HG03060 (cell line): Measurements from ENCODE around the gene PAPPA2.
"Not testable (repeated sequence)": the region's sequence is repeated elsewhere in the genome, so short reads cannot be mapped to it uniquely, and the experiment has no call there.

Source experiments
- ATAC-seq: cut with Tn5 transposase; IDR thresholded peaks from one replicate; pipeline ENCODE4 v1.9.1; 2021; ENCODE audit warnings: low read depth, moderate number of reproducible peaks; ENCODE audit not compliant: unreplicated experiment

The PAPPA2 gene

DNA sequence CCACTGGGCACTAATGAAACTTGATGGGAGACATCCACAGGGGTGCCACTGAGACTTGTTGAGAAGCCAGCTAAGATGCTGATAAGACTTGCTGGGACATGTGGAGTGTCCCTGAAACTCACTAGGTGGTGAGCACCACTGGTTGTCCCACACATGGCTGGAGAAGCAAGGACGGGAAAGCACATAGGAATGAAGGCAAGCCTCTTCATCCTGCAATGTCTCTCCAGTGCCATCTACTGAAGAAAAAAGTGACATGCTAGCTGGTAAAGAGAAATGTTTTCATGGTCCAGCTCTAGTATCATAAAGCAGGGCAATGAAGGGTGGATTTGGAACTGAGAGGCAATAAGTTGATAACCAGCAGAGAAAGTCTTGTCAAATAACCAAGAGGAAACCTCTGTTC is 283.0 kb downstream of the PAPPA2 start:
- no peak for ATAC-seq

GRCh38 chr1:176752505-176752904 is 289.5 kb downstream of the PAPPA2 start:
- no peak for ATAC-seq

GRCh38 chr1:176754676-176755075 is 291.7 kb downstream of the PAPPA2 start:
- no peak for ATAC-seq

DNA sequence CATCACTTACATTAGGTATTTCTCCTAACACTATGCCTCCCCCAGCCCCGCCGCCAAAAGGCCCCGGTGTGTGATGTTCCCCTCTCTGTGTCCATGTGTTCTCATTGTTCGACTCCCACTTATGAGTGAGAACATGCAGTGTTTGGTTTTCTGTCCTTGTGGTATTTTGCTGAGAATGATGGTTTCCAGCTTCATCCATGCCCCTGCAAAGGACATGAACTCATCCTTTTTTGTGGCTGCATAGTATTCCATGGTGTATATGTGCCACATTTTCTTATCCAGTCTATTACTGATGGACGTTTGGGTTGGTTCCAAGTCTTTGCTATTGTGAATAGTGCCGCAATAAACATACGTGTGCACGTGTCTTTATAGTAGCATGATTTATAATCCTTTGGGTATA is 293.8 kb downstream of the PAPPA2 start:
- ATAC-seq: not testable (repeated sequence)

DNA sequence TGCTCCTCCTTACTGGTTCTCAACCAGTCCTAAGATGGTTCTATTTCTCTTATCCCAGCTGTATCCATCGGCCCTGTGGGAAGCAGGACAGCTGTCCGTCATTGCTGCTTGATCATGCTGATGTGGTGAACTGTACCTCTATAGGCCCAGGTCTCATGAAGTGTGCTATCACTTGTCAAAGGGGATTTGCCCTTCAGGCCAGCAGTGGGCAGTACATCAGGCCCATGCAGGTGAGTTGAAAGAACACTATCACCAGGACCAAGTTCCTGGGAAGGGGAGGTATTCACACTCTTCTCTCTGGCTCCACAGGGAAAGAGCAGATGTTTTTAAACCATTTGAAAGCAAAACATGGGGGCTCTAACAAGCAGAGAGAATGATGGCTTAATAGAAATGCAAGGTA is 302.6 kb downstream of the PAPPA2 start:
- no peak for ATAC-seq

DNA sequence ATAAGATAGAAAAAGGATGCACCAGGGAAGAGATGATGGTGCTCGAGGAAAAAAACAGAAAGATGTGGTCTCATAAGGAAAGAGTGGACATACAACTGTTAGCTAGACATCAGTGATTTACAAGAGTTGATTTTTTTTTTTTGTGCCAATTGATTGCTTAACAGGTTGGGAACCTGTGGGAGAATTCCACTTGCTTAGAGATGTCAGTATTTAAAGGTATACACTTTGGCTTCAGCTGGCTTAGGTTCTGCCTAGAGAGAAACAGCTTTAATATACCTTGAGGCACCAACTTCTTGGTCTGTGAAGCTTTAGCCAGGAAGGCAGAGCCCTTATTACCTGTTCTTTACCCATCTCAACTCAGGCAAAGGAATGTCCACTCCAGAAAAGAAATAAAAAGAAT is 303.8 kb downstream of the PAPPA2 start:
- no peak for ATAC-seq

GRCh38 chr1:176767714-176768136 is 304.8 kb downstream of the PAPPA2 start:
- ATAC-seq: no peak

DNA sequence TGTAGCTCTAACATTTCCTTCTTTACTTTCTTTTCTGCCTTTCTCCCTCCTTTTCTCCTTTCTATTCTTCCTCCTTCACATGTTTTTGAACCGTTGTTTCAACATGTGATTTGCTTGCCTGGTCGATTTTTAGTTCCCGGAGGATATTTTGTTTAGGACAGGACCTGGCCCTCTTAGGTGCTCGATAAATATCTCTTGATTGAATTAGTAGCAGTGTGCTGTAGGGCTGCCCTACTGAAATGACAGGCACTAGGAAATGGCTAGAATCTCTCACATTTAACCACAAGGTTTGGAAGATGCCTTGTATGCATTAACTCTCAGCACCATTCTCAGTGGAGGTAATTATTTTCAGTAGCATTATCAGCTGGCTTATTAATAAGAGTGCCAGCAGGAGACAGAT is 305.6 kb downstream of the PAPPA2 start:
- ATAC-seq: no peak

DNA sequence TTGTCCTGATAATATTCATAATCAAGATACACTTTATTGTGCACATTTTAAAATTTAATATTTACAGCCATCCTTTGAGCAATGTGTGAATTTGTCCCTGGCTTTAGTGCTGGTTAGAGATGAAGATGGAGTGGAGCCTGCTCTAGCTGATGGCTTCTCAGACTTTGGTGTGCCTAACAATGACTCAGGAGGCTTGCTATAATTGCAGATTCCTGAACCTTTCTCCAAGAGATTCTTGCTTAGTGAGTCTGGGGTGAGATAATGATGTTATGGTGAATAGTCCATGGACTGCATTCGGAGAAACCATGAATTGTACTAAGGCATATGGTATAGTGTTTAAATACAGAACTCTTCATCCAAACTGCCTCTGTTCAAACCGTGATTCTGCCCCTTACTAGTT is 307.1 kb downstream of the PAPPA2 start:
- ATAC-seq: no peak

- ATAC-seq: no peak
Observed at GRCh38 chr1:176773038-176773437, 310.1 kb downstream of the PAPPA2 start.

DNA sequence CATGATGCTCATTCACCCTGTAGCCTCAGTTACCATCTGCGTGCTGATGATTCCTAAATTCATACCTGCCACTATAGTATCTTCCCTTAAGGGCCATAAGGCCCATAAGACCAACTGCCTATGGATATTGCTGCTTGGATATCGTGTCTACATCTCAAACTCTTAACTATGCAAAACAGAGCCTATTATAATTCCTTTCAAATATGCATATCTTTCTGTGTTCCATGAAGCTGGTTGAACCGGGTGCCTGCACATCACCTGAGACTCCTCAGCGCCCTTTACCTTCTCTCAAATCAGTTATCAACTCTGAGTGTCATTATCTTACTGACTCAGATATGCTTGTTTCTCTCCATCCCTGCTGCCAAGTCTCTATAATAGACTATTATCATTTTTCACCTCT is 311.2 kb downstream of the PAPPA2 start:
- no peak for ATAC-seq

- ATAC-seq: no peak
Observed at GRCh38 chr1:176775378-176775777, 312.4 kb downstream of the PAPPA2 start.

DNA sequence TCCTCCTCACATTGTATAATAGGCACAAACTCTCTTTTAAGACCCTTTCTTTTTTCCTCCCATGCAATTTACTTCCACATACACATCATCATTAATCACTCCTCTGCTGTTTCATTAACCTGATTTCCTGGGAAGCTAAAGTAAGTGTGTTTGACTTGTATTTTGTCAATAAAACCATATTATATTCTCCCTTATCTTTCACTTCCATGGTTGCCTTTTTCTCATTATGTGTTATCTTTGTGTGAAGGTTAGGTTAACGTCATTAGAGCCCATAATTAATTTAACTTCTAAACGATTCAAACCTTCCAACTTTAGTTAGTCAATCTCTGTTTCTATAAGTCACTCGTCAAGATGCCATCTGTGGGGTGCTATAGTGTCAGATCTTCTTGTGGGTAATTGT is 313.0 kb downstream of the PAPPA2 start:
- no peak for ATAC-seq

DNA sequence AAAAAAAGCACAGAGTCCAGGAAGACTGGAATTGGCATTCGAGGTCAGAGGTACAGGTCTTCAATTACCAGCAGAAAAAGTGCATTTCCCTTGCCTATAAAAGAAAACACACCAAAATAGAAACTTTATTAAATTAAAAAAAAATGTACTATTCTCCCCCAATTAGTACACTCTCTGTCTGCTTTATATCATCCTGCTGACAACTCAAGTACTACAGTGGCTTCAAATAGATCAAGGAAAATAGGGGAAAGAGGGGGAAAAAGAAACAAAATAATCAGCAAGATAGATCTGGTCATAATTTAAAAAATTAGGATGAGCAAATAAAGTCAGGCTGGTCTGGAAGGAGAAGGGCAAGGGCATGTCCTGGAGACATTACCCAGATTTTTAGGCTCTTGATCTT is 315.1 kb downstream of the PAPPA2 start:
- ATAC-seq: no peak

- ATAC-seq: no peak
Observed at GRCh38 chr1:176779992-176780328, 317.0 kb downstream of the PAPPA2 start.

- ATAC-seq: no peak
Observed at GRCh38 chr1:176783309-176783708, 320.3 kb downstream of the PAPPA2 start.

- ATAC-seq: no peak
Observed at GRCh38 chr1:176785056-176785455, 322.1 kb downstream of the PAPPA2 start.

DNA sequence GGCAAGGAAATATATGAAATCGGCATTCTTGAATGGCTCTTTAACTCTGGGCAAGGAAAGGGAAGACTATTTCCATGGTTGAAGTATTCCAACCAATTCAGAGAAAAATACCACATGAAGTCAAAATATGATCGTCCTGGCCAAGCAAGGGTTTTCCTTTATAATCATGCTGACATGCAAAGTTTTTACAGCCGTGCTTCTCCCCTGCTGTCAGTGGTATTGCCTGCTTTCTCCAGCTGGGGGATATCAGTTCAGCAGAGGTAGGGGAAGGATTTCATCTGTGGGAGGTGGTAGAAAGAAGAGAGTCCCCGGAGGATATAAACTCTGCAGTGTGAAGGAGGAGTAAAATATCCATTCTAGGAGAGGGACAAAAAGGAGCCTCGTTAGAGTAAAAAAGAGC is 322.8 kb downstream of the PAPPA2 start:
- no peak for ATAC-seq

DNA sequence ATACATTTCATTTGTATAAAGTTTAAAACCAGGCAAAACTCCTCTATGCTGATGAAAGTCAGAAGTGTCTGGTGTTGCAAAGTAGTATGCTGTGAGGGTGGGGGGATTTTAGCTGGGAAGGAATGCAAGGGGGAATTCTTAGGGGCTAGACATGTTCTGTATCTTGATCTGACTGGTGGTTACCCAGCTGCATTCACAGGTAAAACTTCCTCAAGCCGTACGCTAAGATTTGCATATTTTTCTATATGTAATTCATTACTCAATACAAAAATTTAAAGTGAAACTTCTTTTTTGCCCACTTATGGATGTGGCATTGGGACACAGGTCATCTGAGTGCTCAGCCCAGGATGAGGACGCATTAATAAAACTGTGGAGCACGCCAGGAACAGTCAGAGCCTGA is 323.3 kb downstream of the PAPPA2 start:
- no peak for ATAC-seq

GRCh38 chr1:176789571-176790090 is 326.7 kb downstream of the PAPPA2 start:
- ATAC-seq: no peak

DNA sequence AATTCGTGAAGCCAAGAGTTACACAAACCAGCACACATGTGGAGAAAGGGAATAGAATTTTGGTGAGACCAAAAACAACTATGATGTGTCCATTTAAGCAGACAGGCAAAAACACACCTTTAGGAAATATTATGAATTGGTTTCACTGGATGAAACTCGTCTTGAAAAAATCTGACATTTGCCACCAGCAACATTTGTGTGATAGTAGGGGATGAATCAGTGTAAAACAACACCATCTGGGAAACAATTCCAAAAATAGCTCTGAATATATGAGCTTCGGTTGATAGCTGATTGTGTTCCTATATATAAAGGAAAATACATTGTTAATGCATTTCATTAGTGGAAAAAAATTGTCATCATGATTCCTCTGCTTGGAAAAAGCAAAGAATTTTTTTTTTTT is 327.8 kb downstream of the PAPPA2 start:
- no peak for ATAC-seq

DNA sequence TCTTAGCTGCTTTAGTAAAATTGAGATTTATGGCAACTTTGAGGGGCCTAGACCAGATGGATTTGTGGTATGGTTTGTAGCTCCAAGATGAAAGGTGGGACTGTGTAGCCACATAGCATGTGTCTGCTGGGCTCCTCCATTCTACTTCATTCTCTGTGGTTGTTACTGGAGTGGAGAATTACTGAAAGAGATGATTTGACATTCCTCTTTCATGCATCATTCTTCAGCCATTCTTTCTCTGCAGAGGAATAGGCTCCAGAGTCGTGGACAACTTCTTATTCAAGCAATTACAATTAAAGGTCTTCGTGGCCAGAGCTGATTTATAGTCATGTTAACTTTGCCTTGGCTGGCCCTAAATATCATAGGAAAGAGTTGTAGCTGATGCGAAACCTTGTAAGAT is 328.9 kb downstream of the PAPPA2 start:
- no peak for ATAC-seq

GRCh38 chr1:176794897-176795508 is 332.0 kb downstream of the PAPPA2 start:
- ATAC-seq: no peak
